Measurements from ENCODE around the gene PDIA4. TPM values are rescaled to one million over a fixed set of nuclear protein-coding genes. Genes with fewer than 3 reads are reported as not detected.

The PDIA4 gene
- polyA plus RNA-seq, 3 donors = 36.5 to 51.2 (median 37.0) TPM

- intact Hi-C loops (cut with micrococcal nuclease) = no loop called here
Measured at GRCh38 chr7:149048805-149049204, 20.5 kb upstream of the PDIA4 start.

GRCh38 chr7:149046416-149046815 lies 18.1 kb upstream of the PDIA4 start:
- Mint-ChIP-seq H3K27ac (no peak overlapping the region), H3K27me3 (ENCODE audit: low read depth in 3 of 3) (peaks cover 0 to 5% (median 1%) of the 10 kb centered on the region in 3 donors), H3K36me3 (no peaks in the 10 kb centered on the region), H3K4me1 (peaks cover 4% of the 10 kb centered on the region), H3K4me3 (no peak overlapping the region), H3K9me3 (peaks cover 0 to 4% (median 0%) of the 10 kb centered on the region in 7 donors)
- Histone ChIP-seq H3K4me1 (ENCODE audit: control insufficient read depth in 1 of 2, insufficient read depth in 2 of 2, low read length in 2 of 2) (no peaks in the 10 kb centered on the region), H3K9ac (ENCODE audit: insufficient read depth, low read length, poor library complexity, severe bottlenecking) (no peak overlapping the region), H3K36me3 (replicated peaks in 1 of 2; ENCODE audit: control insufficient read depth in 1 of 2, insufficient read depth in 2 of 2, low read length in 2 of 2) (no peaks in the 10 kb centered on the region), H3K9me3 (replicated peaks in 1 of 2; ENCODE audit: control insufficient read depth in 1 of 2, insufficient read depth in 1 of 2, low read length in 2 of 2) (no peaks in the 10 kb centered on the region), H3K79me2 (ENCODE audit: insufficient read depth, low read length) (no peaks in the 10 kb centered on the region), H3K4me2 (replicated peaks; ENCODE audit: extremely low read depth, low read length, poor library complexity, severe bottlenecking) (no peak overlapping the region), H3K27me3 (ENCODE audit: control insufficient read depth in 2 of 2, insufficient read depth in 2 of 2, low read length in 2 of 2) (no peaks in the 10 kb centered on the region), H3K27ac (ENCODE audit: low read depth in 1 of 2, low read length in 2 of 2) (no peak overlapping the region), H3K4me3 (replicated peaks in 1 of 3; ENCODE audit: low read depth in 2 of 3, low read length in 3 of 3) (no peak overlapping the region), H4K20me1 (ENCODE audit: insufficient read depth, low read length) (no peaks in the 10 kb centered on the region), H2AFZ (ENCODE audit: insufficient read depth, low read depth, low read length, poor library complexity, severe bottlenecking) (no peak overlapping the region)
- WGBS (ENCODE audit: insufficient coverage) = no CpG with 5 or more reads among the region's 2 CpGs
- DNase-seq = no peak
- TF ChIP-seq CTCF (IDR thresholded peaks at IDR 0.05) = no peak
- intact Hi-C loops (cut with micrococcal nuclease) = no loop called here

More at GRCh38 chr7:149048805-149049204, 20.5 kb upstream of the PDIA4 start:
- H3K36me3 Mint-ChIP-seq = no peaks in the 10 kb centered on the region
- no peak overlapping the region for H3K4me3 Mint-ChIP-seq
- Histone ChIP-seq H3K4me1 (ENCODE audit: control insufficient read depth in 1 of 2, insufficient read depth in 2 of 2, low read length in 2 of 2) (no peaks in the 10 kb centered on the region), H3K36me3 (replicated peaks in 1 of 2; ENCODE audit: control insufficient read depth in 1 of 2, insufficient read depth in 2 of 2, low read length in 2 of 2) (no peaks in the 10 kb centered on the region), H3K27ac (ENCODE audit: low read depth in 1 of 2, low read length in 2 of 2) (no peak overlapping the region), H3K4me2 (replicated peaks; ENCODE audit: extremely low read depth, low read length, poor library complexity, severe bottlenecking) (no peak overlapping the region), H3K79me2 (ENCODE audit: insufficient read depth, low read length) (no peaks in the 10 kb centered on the region), H3K27me3 (ENCODE audit: control insufficient read depth in 2 of 2, insufficient read depth in 2 of 2, low read length in 2 of 2) (no peaks in the 10 kb centered on the region), H3K9me3 (replicated peaks in 1 of 2; ENCODE audit: control insufficient read depth in 1 of 2, insufficient read depth in 1 of 2, low read length in 2 of 2) (no peaks in the 10 kb centered on the region), H3K4me3 (replicated peaks in 1 of 3; ENCODE audit: low read depth in 2 of 3, low read length in 3 of 3) (no peak overlapping the region), H4K20me1 (ENCODE audit: insufficient read depth, low read length) (no peaks in the 10 kb centered on the region), H2AFZ (ENCODE audit: insufficient read depth, low read depth, low read length, poor library complexity, severe bottlenecking) (peak overlapping the region; percentile 27), H3K9ac (ENCODE audit: insufficient read depth, low read length, poor library complexity, severe bottlenecking) (no peak overlapping the region)
- WGBS (ENCODE audit: insufficient coverage) = 100% methylated on average over 1 of the region's 3 CpGs
- no peak overlapping the region for H3K27ac Mint-ChIP-seq
- DNase-seq = no peak
- H3K27me3 Mint-ChIP-seq (ENCODE audit: low read depth in 3 of 3) = peaks cover 1 to 5% (median 4%) of the 10 kb centered on the region in 3 donors
- TF ChIP-seq CTCF (IDR thresholded peaks at IDR 0.05) = no peak
- H3K9me3 Mint-ChIP-seq = peaks cover 0 to 5% (median 0%) of the 10 kb centered on the region in 7 donors
- H3K4me1 Mint-ChIP-seq = peaks cover 4% of the 10 kb centered on the region
